Bone marrow (tissue), 2 donors: Measurements from ENCODE around the gene PRRX1.

Source experiments
- DNase-seq, 2 donors: peaks; one replicate each; lab custom pipeline; 2025; lab: John Stamatoyannopoulos, UW

Gene PRRX1

GRCh38 chr1:170721621-170722020, 57.7 kb downstream of the PRRX1 start:
- DNase-seq = no peak

GRCh38 chr1:170723518-170723917, 59.6 kb downstream of the PRRX1 start:
- no peak for DNase-seq

GRCh38 chr1:170725326-170725725, 61.4 kb downstream of the PRRX1 start:
- DNase-seq = no peak

- no peak for DNase-seq
Measured at GRCh38 chr1:170727963-170728362, 64.0 kb downstream of the PRRX1 start.

GRCh38 chr1:170729225-170730002, 65.5 kb downstream of the PRRX1 start:
- no peak for DNase-seq

- no peak for DNase-seq
Measured at GRCh38 chr1:170730014-170730413, 66.1 kb downstream of the PRRX1 start.

- no peak for DNase-seq
Measured at GRCh38 chr1:170730438-170730837, 66.5 kb downstream of the PRRX1 start.

GRCh38 chr1:170731566-170732251, 67.8 kb downstream of the PRRX1 start:
- no peak for DNase-seq

- DNase-seq = no peak
Measured at GRCh38 chr1:170732252-170732588, 68.3 kb downstream of the PRRX1 start.

GRCh38 chr1:170734412-170735175, 70.7 kb downstream of the PRRX1 start:
- no peak for DNase-seq

GRCh38 chr1:170735366-170736263, 71.7 kb downstream of the PRRX1 start:
- no peak for DNase-seq

- DNase-seq = no peak
Measured at GRCh38 chr1:170739803-170740202, 75.9 kb downstream of the PRRX1 start.

- no peak for DNase-seq
Measured at GRCh38 chr1:170741678-170742077, 77.7 kb downstream of the PRRX1 start.

GRCh38 chr1:170742600-170742999, 78.7 kb downstream of the PRRX1 start:
- no peak for DNase-seq

GRCh38 chr1:170743083-170743482, 79.2 kb downstream of the PRRX1 start:
- DNase-seq = no peak

- DNase-seq = no peak
Measured at GRCh38 chr1:170749549-170749948, 85.6 kb downstream of the PRRX1 start.

- no peak for DNase-seq
Measured at GRCh38 chr1:170749959-170750358, 86.0 kb downstream of the PRRX1 start.

GRCh38 chr1:170755795-170756194, 91.9 kb downstream of the PRRX1 start:
- no peak for DNase-seq

GRCh38 chr1:170758992-170759391, 95.1 kb downstream of the PRRX1 start:
- DNase-seq = no peak

GRCh38 chr1:170765279-170765678, 101.3 kb downstream of the PRRX1 start:
- DNase-seq = no peak

GRCh38 chr1:170765712-170766330, 101.9 kb downstream of the PRRX1 start:
- DNase-seq = no peak
